A204.1 (cell line): Measurements from ENCODE around the gene AJM1.
"Not testable (repeated sequence)": the region's sequence is repeated elsewhere in the genome, so short reads cannot be mapped to it uniquely, and the experiment has no call there.

Experiments
- FAIRE-seq: peaks from 2 replicates; lab custom pipeline; 2012; peaks lifted over from hg19 to GRCh38; lab: Jason Lieb, UNC

AJM1 gene

DNA sequence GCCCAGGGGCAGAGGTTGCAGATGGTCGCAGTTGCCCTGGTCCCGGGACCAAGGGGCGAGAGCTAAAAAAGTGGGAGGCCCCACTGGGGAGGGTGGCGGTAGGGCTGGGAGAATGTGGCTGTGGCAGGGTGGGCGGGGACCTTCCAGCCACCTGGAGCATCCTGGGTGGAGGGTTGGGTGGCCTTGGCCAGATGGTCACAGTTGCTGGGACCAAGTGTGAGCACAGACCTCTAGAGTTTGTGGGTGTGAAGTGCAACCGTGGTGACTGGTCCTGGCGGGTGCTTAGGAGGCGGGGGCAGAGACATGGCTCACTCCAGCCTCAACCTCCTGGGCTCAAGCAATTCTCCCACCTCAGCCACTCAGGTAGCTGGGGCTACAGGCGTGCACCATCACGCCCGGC is 38.4 kb downstream of the AJM1 start:
- FAIRE-seq, result no peak

DNA sequence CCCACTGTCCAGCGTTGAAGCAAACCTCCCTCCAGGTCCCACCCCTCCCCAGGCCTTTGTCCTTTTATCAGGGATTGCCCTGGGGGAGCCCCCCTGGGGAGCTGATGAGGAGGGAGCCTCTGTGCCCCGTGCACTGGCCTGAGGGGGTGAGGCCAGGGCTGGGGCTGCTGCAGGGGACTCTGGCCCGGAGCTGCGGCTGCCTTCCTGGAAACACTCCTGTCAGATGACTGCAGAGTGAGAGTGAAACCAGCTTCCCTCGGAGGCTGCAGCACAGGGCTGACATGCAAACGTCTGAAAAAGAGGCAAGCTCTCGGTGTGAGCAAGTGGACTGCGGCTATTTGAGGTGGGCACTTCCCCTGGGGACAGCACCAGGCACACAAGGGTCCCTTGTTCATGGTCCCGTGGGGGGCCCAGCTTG is 39.4 kb downstream of the AJM1 start:
- FAIRE-seq, result no peak

DNA sequence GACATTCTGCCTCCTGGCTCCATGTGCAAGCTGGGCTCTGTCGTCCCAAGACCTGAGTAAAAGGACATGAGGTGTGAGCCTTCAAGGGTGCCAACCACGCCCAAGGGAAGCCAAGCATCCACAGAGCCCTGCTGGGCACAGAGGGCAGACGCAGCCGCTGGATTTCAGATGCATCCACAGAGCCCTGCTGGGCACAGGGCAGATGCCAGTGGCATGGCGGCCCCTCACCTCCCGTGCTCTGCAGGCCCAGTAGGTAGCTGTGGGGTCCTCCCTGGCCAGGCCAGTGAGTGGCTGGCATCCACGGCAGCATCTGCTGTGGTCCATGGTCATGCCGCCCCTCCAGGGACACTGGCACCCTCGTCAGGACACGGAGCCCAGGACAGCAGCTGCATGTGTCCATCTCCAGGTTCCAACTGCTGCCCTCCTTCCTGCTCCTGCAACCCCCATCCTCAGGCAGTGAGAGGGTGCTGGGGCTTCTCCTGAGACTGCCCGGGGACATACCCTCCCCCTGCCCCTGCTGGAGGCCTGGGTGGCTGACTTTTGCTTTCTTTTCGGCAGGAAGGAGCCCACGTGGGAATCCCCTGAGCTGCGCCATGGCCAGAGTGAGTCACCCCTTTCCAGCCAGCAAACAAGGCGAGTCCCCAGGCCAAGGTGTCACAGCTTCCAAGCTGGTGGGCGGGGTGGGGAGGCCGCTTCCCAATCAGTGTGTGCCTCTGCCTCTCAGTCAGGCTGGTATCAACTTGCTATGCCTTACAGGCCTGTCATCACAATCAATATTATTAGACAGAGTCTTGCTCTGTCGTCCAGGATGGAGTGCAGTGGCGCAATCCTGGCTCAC is 40.0 kb downstream of the AJM1 start:
- no peak for FAIRE-seq

DNA sequence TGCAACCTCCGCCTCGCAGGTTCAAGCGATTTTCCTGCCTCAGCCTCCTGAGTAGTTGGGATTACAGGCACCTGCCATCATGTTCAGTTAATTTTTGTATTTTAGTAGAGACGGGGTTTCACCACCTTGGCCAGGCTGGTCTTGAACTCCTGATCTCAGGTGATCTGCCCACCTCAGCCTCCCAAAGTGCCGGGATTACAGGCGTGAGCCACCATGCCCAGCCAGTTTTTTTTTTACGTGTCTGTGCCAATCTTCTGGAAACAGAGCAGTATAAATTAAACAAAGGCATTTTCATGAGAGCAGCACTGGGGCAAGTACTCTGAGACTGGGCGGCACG is 40.6 kb downstream of the AJM1 start:
- not testable (repeated sequence) for FAIRE-seq

DNA sequence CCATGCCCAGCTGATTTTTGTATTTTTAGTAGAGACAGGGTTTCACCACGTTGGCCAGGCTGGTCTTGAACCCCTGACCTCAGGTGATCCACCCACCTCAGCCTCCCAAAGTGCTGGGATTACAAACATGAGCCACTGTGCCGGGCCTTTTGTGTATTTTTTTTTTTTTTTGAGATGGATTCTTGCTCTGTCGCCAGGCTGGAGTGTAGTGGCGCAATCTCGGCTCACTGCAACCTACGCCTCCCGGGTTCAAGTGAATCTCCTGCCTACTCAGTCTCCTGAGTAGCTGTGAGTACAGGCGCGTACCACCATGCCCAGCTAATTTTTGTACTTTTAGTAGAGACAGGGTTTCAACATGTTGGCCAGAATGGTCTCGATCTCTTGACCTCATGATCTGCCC is 41.4 kb downstream of the AJM1 start:
- not testable (repeated sequence) for FAIRE-seq

DNA sequence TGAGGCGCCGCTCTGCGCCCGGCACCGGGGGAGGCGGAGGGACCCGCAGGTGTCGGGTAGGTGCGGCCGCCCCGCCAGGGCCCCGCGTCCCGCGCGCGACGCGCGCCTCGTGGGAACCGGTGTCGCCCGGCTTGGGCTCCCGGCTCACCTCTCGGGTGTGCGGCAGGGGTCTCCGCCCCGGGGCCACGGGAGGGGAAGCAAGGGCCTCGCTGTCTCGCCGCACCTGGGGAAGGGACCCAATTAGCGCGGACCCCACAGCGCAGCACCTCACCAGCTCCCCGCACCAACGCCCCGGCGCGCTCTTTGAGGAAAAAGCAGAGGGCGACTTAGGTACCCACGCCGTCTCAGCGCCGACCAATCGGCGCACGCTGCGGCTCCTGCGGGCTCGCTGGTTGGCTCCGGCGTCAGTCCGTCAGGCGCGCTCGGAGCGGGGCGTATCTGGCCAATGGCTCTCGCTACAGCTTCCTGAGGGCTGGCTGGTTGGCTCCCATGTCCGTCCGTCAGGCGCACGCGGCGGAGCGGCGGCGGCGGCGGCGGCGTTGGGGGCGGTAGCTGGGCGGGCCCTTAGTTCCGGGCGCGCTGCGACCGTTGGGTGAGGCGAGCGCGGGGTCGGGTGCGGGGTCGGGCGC is 43.8 kb downstream of the AJM1 start, which contains the start of gene TRAF2:
TSS of gene TRAF2 (plus strand) at position 567 of the 629 bp plus-strand sequence. CDS start 12,225 bp downstream, outside the sequence.
- FAIRE-seq, result no peak

DNA sequence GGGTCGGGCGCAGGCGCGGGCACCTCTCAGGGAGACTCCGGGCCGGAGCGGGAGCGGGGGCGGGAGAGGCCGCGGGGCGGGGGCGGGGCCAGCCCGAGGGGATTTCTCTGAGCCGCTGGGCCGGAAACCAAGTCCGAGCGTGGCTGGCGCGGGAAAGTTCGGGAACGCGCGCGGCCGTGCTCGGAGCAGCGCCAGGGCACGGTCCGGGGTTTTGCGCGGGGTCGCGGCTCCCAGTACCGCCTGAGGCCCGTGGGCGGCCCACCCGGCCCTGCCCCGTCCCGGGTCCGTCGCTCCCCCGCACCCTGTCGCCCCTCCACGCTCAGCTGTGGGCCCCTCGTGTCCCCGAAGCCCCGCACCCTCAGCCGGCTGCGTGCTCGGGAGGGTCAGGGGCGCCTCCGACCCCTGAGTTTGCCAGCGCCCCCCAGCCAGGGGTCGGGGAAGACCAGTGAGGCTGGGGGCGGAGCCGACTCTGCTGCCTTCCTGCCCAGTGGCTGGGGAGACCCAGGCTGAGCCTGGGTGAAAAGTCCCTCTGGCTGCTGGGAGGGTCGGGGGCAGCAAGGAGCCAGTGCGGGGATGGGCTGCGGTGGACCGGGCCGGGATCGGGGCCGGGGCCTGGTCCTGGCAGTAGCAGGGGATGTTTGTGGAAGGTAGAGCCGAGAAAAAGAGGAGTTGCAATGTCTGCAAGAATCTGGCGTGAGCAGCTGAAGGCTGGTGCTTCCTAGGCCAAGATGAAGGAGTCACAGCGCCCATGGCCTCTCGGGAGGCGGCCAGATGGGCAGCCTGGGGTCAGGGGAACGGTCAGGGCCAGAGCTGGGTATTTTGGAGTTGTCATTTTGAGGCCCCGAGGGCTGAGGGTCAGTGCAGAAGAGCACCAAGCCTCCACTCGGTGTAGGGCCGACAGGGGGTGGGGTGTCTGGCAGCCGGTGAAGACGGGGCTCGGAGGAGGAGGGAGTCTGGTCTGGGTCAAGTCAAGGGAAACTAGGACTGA is 44.6 kb downstream of the AJM1 start:
- FAIRE-seq, result no peak

DNA sequence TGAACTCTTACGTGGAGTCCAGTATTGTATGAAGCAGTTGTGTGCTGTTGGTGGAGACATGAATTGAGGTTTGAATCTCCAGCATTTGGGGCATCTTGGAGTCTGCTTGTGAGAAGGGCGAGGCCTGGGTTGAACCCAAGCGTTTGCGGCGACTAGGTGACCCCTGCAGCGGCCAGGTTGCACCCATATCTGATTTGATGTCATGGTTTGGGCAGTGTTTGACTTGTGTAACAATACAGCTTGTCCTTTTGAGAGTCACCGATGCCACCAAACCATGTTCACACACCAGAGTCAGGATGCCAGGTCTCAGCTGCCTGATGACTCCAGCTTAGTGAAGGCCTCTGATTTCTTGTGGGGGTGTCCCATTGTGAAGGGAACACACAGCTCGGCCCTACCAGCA is 46.2 kb downstream of the AJM1 start:
- no peak for FAIRE-seq

DNA sequence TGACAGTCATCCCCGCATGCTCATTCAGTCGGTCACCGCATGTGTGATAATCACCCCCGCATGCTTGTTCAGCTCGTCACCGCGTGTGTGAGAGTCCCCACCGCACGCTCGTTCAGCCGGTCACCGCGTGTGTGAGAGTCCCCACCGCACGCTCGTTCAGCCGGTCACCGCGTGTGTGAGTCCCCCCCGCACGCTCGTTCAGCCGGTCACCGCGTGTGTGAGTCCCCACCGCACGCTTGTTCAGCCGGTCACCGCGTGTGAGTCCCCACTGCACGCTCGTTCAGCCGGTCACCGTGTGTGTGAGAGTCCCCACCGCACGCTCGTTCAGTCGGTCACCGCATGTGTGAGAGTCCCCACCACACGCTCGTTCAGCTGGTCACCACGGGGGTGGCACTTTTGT is 47.6 kb downstream of the AJM1 start:
- FAIRE-seq, result no peak

DNA sequence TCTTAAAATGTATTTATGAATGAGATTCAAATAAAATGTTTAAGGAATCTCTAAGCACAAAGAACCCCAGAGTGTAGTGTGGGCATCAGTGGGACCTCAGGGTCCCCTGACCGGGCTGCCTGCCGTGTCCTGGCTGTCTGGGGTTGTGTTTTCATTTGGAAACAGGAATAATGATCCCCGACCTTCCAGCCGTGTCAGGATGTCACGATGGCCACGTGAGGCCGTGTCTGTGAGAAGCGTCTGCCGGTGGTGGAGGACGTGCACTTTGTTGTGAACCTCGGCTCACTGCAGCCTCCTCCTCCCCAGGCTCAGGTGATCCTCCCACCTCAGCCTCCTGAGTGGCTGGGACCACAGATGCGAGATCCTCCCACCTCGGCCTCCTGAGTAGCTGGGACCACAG is 48.4 kb downstream of the AJM1 start:
- FAIRE-seq, result no peak
